Transverse colon (tissue), 4 donors: ENCODE data around the gene COL10A1. TPM values are rescaled to one million over a fixed set of nuclear protein-coding genes. Genes with fewer than 3 reads are reported as not detected.

Experiments used
- DNase-seq: peaks from one replicate; pipeline ENCODE4 v3.0.0-alpha.2; 2019
- H3K27ac ChIP-seq, 4 donors: fragments of 200-600 bp; sonication (generic); 2 replicates each; pipeline ENCODE4 v1.5.1; 2016 to 2018; ENCODE audit warnings: inconsistent platforms in 4 of 4
- H3K27me3 ChIP-seq: fragments of 200-600 bp; sonication (generic); 2 replicates; pipeline ENCODE4 v1.5.1; 2017; ENCODE audit warnings: inconsistent platforms
- H3K36me3 ChIP-seq, 4 donors: fragments of 200-600 bp; sonication (generic); 2 replicates each; pipeline ENCODE4 v1.5.1; 2017 to 2019; ENCODE audit warnings: inconsistent platforms in 4 of 4
- H3K4me1 ChIP-seq, 4 donors: fragments of 200-600 bp; sonication (generic); 2 replicates each; pipeline ENCODE4 v1.5.1; 2017 to 2020; ENCODE audit warnings: inconsistent platforms in 4 of 4
- H3K4me3 ChIP-seq, 4 donors: fragments of 200-600 bp; sonication (generic); 1 replicate in 1 of 4; 2 replicates in 3 of 4; pipeline versions ENCODE4 v1.5.1 to v1.6.1; 2017 to 2019; ENCODE audit warnings: inconsistent platforms in 4 of 4
- H3K9me3 ChIP-seq, 2 donors: fragments of 200-600 bp; sonication (generic); 2 replicates each; pipeline ENCODE4 v1.5.1; 2017 to 2019; ENCODE audit warnings: inconsistent platforms in 2 of 2
- CTCF ChIP-seq, 5 experiments: fragments of 200-600 bp in 3 of 5; fragments of 450-650 bp in 2 of 5; sonication (generic) in 3 of 5; IDR thresholded peaks; 1 replicate in 2 of 5; 2 replicates in 3 of 5; pipeline ENCODE4 v1.5.1; 2016 to 2017; ENCODE audit warnings: antibody characterized with exemption in 5 of 5, inconsistent platforms in 3 of 5, mild to moderate bottlenecking in 2 of 5, moderate library complexity in 1 of 5
- EP300 ChIP-seq: sonication (generic); formaldehyde crosslinking; IDR thresholded peaks from one replicate; pipeline ENCODE4 v1.6.1; 2017; ENCODE audit warnings: antibody characterized with exemption, low read depth
- POLR2A ChIP-seq: fragments of 450-650 bp; IDR thresholded peaks from one replicate; pipeline ENCODE4 v1.6.1; 2016; ENCODE audit warnings: antibody characterized with exemption, mild to moderate bottlenecking, moderate library complexity
- POLR2AphosphoS5 ChIP-seq, 3 donors: sonication (generic); formaldehyde crosslinking; IDR thresholded peaks; one replicate each; pipeline ENCODE4 v1.6.1; 2016; ENCODE audit warnings: antibody characterized with exemption in 3 of 3
- WGBS, 2 donors: methylation state at CpG; one replicate each; pipeline ENCODE4 v1.1.5; 2018; ENCODE audit warnings: low coverage in 1 of 2; 5-methylcytosine and 5-hydroxymethylcytosine counted together
- in situ Hi-C, 4 donors: fragments of 200-750 bp; cut with MboI; loops; one replicate each; pipeline versions ENCODE4 v1.15.0 to v1.15.1; 2017; ENCODE audit warnings: low sequenced_read_pairs in 3 of 4, low pct_ligation_motif_present in 1 of 4, low pct_unique_long_range_greater_than_20kb in 1 of 4
- intact Hi-C: fragments of 100-400 bp; cut with DNase I; formaldehyde crosslinking; loops from one replicate; pipeline ENCODE4 v1.15.1; 2023; ENCODE audit warnings: low total_unique reads
- total RNA-seq, 4 donors: library from RNA; depleted of rRNA; stranded (reverse); fragments of >200 nt; gene quantifications; one replicate each; pipeline ENCODE4 v1.1.0, GENCODE V29; 2016

COL10A1 gene
- total RNA-seq, 4 donors from 2014 or later, result not detected

DNA sequence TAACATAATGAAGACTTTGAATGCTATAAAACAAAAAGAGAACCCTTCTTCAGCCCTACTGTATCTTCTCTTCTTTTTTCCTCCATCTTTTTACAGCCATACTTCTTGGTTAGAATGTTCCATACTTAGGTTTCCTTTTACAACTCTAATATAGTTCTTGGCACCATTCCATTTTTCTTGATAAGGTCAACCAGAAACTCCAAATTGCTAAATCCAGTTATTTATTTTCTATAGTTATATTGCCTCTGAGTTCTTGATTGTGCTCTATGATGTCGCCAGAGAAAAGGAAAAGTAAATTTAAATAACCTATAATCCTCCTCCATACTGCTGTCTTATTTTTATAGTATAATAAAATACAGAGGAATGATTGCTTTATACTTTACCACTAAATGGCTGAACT, 26.7 kb upstream of the COL10A1 start:
- H3K27me3 ChIP-seq, result no peaks in the 10 kb centered on the region
- intact Hi-C loops (no loop called here), in situ Hi-C loops (no loop called here)
- no peak for DNase-seq
- H3K4me3 ChIP-seq, result no peak overlapping the region
- H3K4me1 ChIP-seq, result peaks cover 0 to 14% (median 1%) of the 10 kb centered on the region in 4 donors
- WGBS, 2 donors, result 47 to 53% methylated on average over 1 of the region's 1 CpG
- H3K9me3 ChIP-seq, result no peaks in the 10 kb centered on the region
- TF ChIP-seq POLR2AphosphoS5 (IDR thresholded peaks at IDR 0.05) (no peak), POLR2A (no peak), EP300 (no peak), CTCF (IDR thresholded peaks at IDR 0.05) (no peak)
- no peak overlapping the region for H3K27ac ChIP-seq
- no peaks in the 10 kb centered on the region for H3K36me3 ChIP-seq

- 76 to 88% methylated on average over 4 of the region's 4 CpGs for WGBS, 2 donors
- TF ChIP-seq CTCF (IDR thresholded peaks at IDR 0.05) (no peak), POLR2AphosphoS5 (IDR thresholded peaks at IDR 0.05) (no peak), EP300 (no peak), POLR2A (no peak)
- DNase-seq, result no peak
- Histone ChIP-seq H3K27me3 (no peaks in the 10 kb centered on the region), H3K27ac (no peak overlapping the region), H3K9me3 (no peaks in the 10 kb centered on the region), H3K4me1 (no peaks in the 10 kb centered on the region), H3K4me3 (no peak overlapping the region), H3K36me3 (no peaks in the 10 kb centered on the region)
- in situ Hi-C loops (no loop called here), intact Hi-C loops (no loop called here)
These were observed 20.1 kb upstream of the COL10A1 start for GRCh38 chr6:116145803-116146675.

DNA sequence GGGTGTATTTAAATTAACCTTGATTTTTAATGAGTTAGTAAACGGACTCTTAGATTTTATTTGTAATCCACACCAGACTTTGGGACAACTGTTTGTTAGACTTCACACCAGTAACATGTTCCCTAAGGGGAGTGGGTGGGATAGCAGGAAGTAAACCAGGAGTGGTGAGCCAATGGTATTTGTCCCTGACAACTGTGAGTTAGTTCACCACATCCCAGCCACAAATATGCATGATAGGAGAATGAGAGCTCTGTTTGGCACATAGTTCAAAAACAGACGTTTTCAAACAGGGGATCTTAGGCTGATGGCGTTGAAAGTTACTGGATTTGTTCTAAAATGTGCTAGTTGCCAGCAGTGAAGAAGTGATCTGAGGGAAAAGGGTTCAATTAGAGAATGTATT, 18.7 kb upstream of the COL10A1 start:
- TF ChIP-seq CTCF (IDR thresholded peaks at IDR 0.05) (no peak), EP300 (no peak), POLR2AphosphoS5 (IDR thresholded peaks at IDR 0.05) (no peak)
- no peak for DNase-seq
- Histone ChIP-seq H3K4me3 (no peak overlapping the region), H3K4me1 (no peaks in the 10 kb centered on the region), H3K36me3 (no peaks in the 10 kb centered on the region), H3K9me3 (no peaks in the 10 kb centered on the region), H3K27me3 (no peaks in the 10 kb centered on the region), H3K27ac (no peak overlapping the region)
- intact Hi-C loops, result no loop called here
- WGBS, 2 donors, result 73 to 80% methylated on average over 3 of the region's 3 CpGs
- in situ Hi-C loops, result no loop called here

GRCh38 chr6:116139917-116140316, 14.0 kb upstream of the COL10A1 start:
- 79 to 89% methylated on average over 4 of the region's 4 CpGs for WGBS, 2 donors
- Histone ChIP-seq H3K9me3 (no peaks in the 10 kb centered on the region), H3K27me3 (no peaks in the 10 kb centered on the region), H3K4me3 (no peak overlapping the region), H3K36me3 (no peaks in the 10 kb centered on the region), H3K27ac (no peak overlapping the region), H3K4me1 (no peaks in the 10 kb centered on the region)
- intact Hi-C loops, result no loop called here
- no peak for DNase-seq
- in situ Hi-C loops, result no loop called here
- TF ChIP-seq POLR2AphosphoS5 (IDR thresholded peaks at IDR 0.05), result no peak
- no peak for TF ChIP-seq POLR2A
- no peak for TF ChIP-seq EP300
- no peak for TF ChIP-seq CTCF (IDR thresholded peaks at IDR 0.05)
